HCT116 (cell line): Measurements from ENCODE around the gene INHBA. TPM values are rescaled to one million over a fixed set of nuclear protein-coding genes. Genes with fewer than 3 reads are reported as not detected.

Experiments
- ATAC-seq: fragments of 200-7000 bp; cut with Tn5 transposase; 2 replicates; pipeline ENCODE4 v1.9.1; 2020; ENCODE audit warnings: mild to moderate bottlenecking, moderate library complexity
- BruUV-seq: library from RNA; stranded (reverse); fragments of 400-500 nt; replicated peaks from 2 replicates; lab custom pipeline; 2021; lab: Mats Ljungman, UMichigan
- CTCF ChIA-PET: fragments of 300-600 bp; sonication (Branson Sonifier 250); formaldehyde crosslinking; loops from one replicate; lab custom pipeline; 2021; ENCODE audit warnings: antibody characterized with exemption; lab: Charles Lee
- POLR2A ChIA-PET: fragments of 300-600, 350-600 bp; sonication (Branson Sonifier 250); formaldehyde crosslinking; loops from one replicate; lab custom pipeline; 2021; ENCODE audit warnings: antibody characterized with exemption; lab: Charles Lee
- RAD21 ChIA-PET, 2 experiments: fragments of 300-600 bp; sonication (Branson Sonifier 250); formaldehyde crosslinking; loops; one replicate each; lab custom pipeline; 2023; ENCODE audit warnings: low total read pairs in 2 of 2; ENCODE audit not compliant: uncharacterized antibody in 2 of 2, unreplicated experiment in 2 of 2, low non-redundant PET in 1 of 2; lab: Charles Lee
- DNase-seq: peaks from one replicate; pipeline ENCODE4 v3.0.0-alpha.2; 2010; ENCODE audit warnings: low read depth, low spot score
- H2AFZ ChIP-seq: fragments of 200-600 bp; shearing (Covaris generic), sonication (generic); 2 replicates; pipeline ENCODE4 v1.6.1; 2017; ENCODE audit warnings: low read depth, mixed run types, mixed read lengths, antibody characterized with exemption, low read length; ENCODE audit not compliant: poor library complexity, severe bottlenecking
- H3K27ac ChIP-seq: 2 replicates; pipeline ENCODE4 v1.5.1; 2012; ENCODE audit warnings: low read depth, low read length
- H3K27me3 ChIP-seq: fragments of 200-600 bp; sonication (generic); 2 replicates; pipeline ENCODE4 v1.6.1; 2016; ENCODE audit warnings: mixed run types, low read length, mixed read lengths; ENCODE audit not compliant: insufficient read depth
- H3K36me3 ChIP-seq, 2 experiments: fragments of 200-500 bp in 1 of 2; fragments of 200-600 bp in 1 of 2; sonication (Bioruptor generic) in 1 of 2; sonication (generic) in 1 of 2; 2 replicates each; pipeline versions ENCODE4 v1.5.1 to v1.6.1; 2014 to 2016; ENCODE audit warnings: low read length in 2 of 2, inconsistent platforms in 1 of 2, mixed read lengths in 1 of 2, mixed run types in 1 of 2; ENCODE audit not compliant: insufficient read depth in 2 of 2, control insufficient read depth in 1 of 2
- H3K4me1 ChIP-seq, 2 experiments: fragments of 200-600 bp in 1 of 2; sonication (generic) in 1 of 2; 2 replicates each; pipeline versions ENCODE4 v1.5.1 to v1.6.1; 2012 to 2017; ENCODE audit warnings: low read length in 2 of 2, inconsistent platforms in 1 of 2, mild to moderate bottlenecking in 1 of 2, mixed read lengths in 1 of 2, mixed run types in 1 of 2, moderate library complexity in 1 of 2; ENCODE audit not compliant: insufficient read depth in 2 of 2, control insufficient read depth in 1 of 2
- H3K4me2 ChIP-seq: fragments of 200-600 bp; sonication (generic); 2 replicates; pipeline ENCODE4 v1.6.1; 2017; ENCODE audit warnings: mixed run types, low read length, mixed read lengths
- H3K4me3 ChIP-seq, 2 experiments: fragments of 200-600 bp in 1 of 2; sonication (generic) in 1 of 2; replicated peaks in 1 of 2; 2 replicates each; pipeline ENCODE4 v1.5.1; 2011 to 2016; ENCODE audit warnings: low read length in 2 of 2, control low read depth in 1 of 2, low read depth in 1 of 2, mild to moderate bottlenecking in 1 of 2, mixed read lengths in 1 of 2, mixed run types in 1 of 2
- H3K79me2 ChIP-seq: fragments of 200-600 bp; sonication (generic); 2 replicates; pipeline ENCODE4 v1.6.1; 2017; ENCODE audit warnings: mild to moderate bottlenecking, mixed run types, low read length, moderate library complexity, mixed read lengths; ENCODE audit not compliant: insufficient read depth
- H3K9ac ChIP-seq: fragments of 200-600 bp; sonication (generic); 2 replicates; pipeline ENCODE4 v1.6.1; 2016; ENCODE audit warnings: low read length, mixed read lengths
- H3K9me2 ChIP-seq: fragments of 200-600 bp; sonication (generic), shearing (Covaris generic); 2 replicates; pipeline ENCODE4 v1.6.1; 2017; ENCODE audit warnings: mixed run types, mild to moderate bottlenecking, moderate library complexity; ENCODE audit not compliant: insufficient read depth
- H3K9me3 ChIP-seq, 2 experiments: fragments of 200-500 bp in 1 of 2; fragments of 200-600 bp in 1 of 2; sonication (Bioruptor generic) in 1 of 2; sonication (generic) in 1 of 2; 2 replicates each; pipeline ENCODE4 v1.6.1; 2014 to 2017; ENCODE audit warnings: low read length in 2 of 2, mixed read lengths in 2 of 2, inconsistent platforms in 1 of 2, low read depth in 1 of 2, mild to moderate bottlenecking in 1 of 2, mixed run types in 1 of 2, moderate library complexity in 1 of 2; ENCODE audit not compliant: control insufficient read depth in 1 of 2, insufficient read depth in 1 of 2
- H4K20me1 ChIP-seq: fragments of 200-600 bp; sonication (generic), shearing (Covaris generic); 2 replicates; pipeline ENCODE4 v1.6.1; 2017; ENCODE audit warnings: mixed run types, mild to moderate bottlenecking, moderate library complexity; ENCODE audit not compliant: insufficient read depth
- ATF3 ChIP-seq: IDR thresholded peaks from 2 replicates; pipeline ENCODE4 v1.6.1; 2012
- CEBPB ChIP-seq: IDR thresholded peaks from 2 replicates; pipeline ENCODE4 v1.6.1; 2012; ENCODE audit warnings: low read depth
- EGR1 ChIP-seq: IDR thresholded peaks from 2 replicates; pipeline ENCODE4 v1.6.1; 2012; ENCODE audit warnings: low read depth
- MAX ChIP-seq: IDR thresholded peaks from 2 replicates; pipeline ENCODE4 v1.6.1; 2012
- REST ChIP-seq: IDR thresholded peaks from 2 replicates; pipeline ENCODE4 v1.6.1; 2012; ENCODE audit warnings: low read depth
- SIN3A ChIP-seq: IDR thresholded peaks from 2 replicates; pipeline ENCODE4 v1.6.1; 2012; ENCODE audit warnings: low read depth
- ZFX ChIP-seq: fragments of 450-650 bp; IDR thresholded peaks from 2 replicates; pipeline ENCODE4 v1.6.1; 2017
- intact Hi-C: fragments of 100-400 bp; cut with micrococcal nuclease; formaldehyde crosslinking; loops from 2 replicates; pipeline ENCODE4 v1.10.0; 2022
- total RNA-seq: library from RNA; stranded (reverse); gene quantifications from one replicate; pipeline ENCODE4 v1.2.1, GENCODE V29; 2021; ENCODE audit not compliant: unreplicated experiment

INHBA gene
- total RNA-seq, 1 experiment from 2014 or later, result 0.10 TPM

- Histone ChIP-seq H3K4me1 (no peaks in the 10 kb centered on the region; a peak in 1 of 4 replicates), H3K4me2 (no peak overlapping the region), H3K9me3 (no peaks in the 10 kb centered on the region), H3K9ac (no peak overlapping the region), H3K27ac (no peak overlapping the region), H2AFZ (no peak overlapping the region), H3K9me2 (no peaks in the 10 kb centered on the region), H3K79me2 (no peaks in the 10 kb centered on the region), H4K20me1 (no peaks in the 10 kb centered on the region), H3K27me3 (no peaks in the 10 kb centered on the region), H3K4me3 (no peak overlapping the region), H3K36me3 (no peaks in the 10 kb centered on the region)
- POLR2A ChIA-PET, result no interaction called here
- RAD21 ChIA-PET, result no interaction called here
- ATAC-seq, result no peak
- intact Hi-C loops, result no loop called here
- no peak for TF ChIP-seq CEBPB
- CTCF ChIA-PET, result no interaction called here
- BruUV-seq, result no TSS peak
- no peak for DNase-seq
These were observed 14.0 kb downstream of the INHBA start for GRCh38 chr7:41688906-41689305.

GRCh38 chr7:41688012-41688625 is 14.8 kb downstream of the INHBA start:
- no peaks in the 10 kb centered on the region for H3K79me2 ChIP-seq
- ATAC-seq (no peak), DNase-seq (no peak)
- no peak overlapping the region for H3K9ac ChIP-seq
- no peak overlapping the region for H3K4me3 ChIP-seq
- H2AFZ ChIP-seq, result no peak overlapping the region
- no peak overlapping the region for H3K4me2 ChIP-seq
- no peaks in the 10 kb centered on the region for H3K9me3 ChIP-seq
- CTCF ChIA-PET, result no interaction called here
- no peaks in the 10 kb centered on the region for H3K27me3 ChIP-seq
- H3K36me3 ChIP-seq, result no peaks in the 10 kb centered on the region
- no TSS peak for BruUV-seq
- no peaks in the 10 kb centered on the region for H4K20me1 ChIP-seq
- H3K27ac ChIP-seq, result no peak overlapping the region
- no peaks in the 10 kb centered on the region for H3K4me1 ChIP-seq
- RAD21 ChIA-PET, result no interaction called here
- intact Hi-C loops, result no loop called here
- no peaks in the 10 kb centered on the region for H3K9me2 ChIP-seq
- no peak for TF ChIP-seq REST
- no peak for TF ChIP-seq MAX
- TF ChIP-seq CEBPB, result no peak
- TF ChIP-seq ZFX, result no peak
- TF ChIP-seq ATF3, result no peak
- no peak for TF ChIP-seq SIN3A
- no peak for TF ChIP-seq EGR1
- POLR2A ChIA-PET, result no interaction called here
